ENCODE measurements around the gene SLC35G4. TPM values are rescaled to one million over a fixed set of nuclear protein-coding genes. Genes with fewer than 3 reads are reported as not detected.

The SLC35G4 gene
- total RNA-seq, 5 donors from 2014 or later (not counting 1 experiment from before 2014, with no cell fraction given), result not detected

- WGBS (ENCODE audit: insufficient coverage), result 27% methylated on average over 3 of the region's 5 CpGs
- Mint-ChIP-seq H3K4me1 (peaks cover 0 to 6% (median 5%) of the 10 kb centered on the region in 3 donors), H3K4me3 (no peak overlapping the region), H3K9me3 (no peaks in the 10 kb centered on the region), H3K36me3 (no peaks in the 10 kb centered on the region), H3K27me3 (peaks cover 53 to 54% of the 10 kb centered on the region in 2 donors), H3K27ac (no peak overlapping the region)
- CTCF ChIA-PET, result interaction anchor here (1.2 to 2.1 kb wide), 3 partner anchors 85 to 340 kb away, joined by 4 to 6 read pairs (median 4); no protein-coding TSS in a partner anchor
- H3K27ac ChIP-seq (ENCODE audit: low read length), result no peak overlapping the region
- no peak overlapping the region for H3K4me3 ChIP-seq (ENCODE audit: control insufficient read depth in 1 of 2, extremely low read depth in 1 of 2, low read length in 1 of 2)
- no peaks in the 10 kb centered on the region for H3K4me1 ChIP-seq (ENCODE audit: control insufficient read depth in 1 of 2, extremely low read depth in 1 of 2, insufficient read depth in 2 of 2, low read length in 2 of 2)
- POLR2A ChIA-PET, result interaction anchor here in 1 of 2 donors (0.6 kb wide), 1 partner anchor 50 kb away, joined by 3 read pairs; no protein-coding TSS in a partner anchor
- no peaks in the 10 kb centered on the region for H3K9me3 ChIP-seq
- DNase-seq (no peak), ATAC-seq (replicated peaks in 1 of 4) (no peak)
- H3K27me3 ChIP-seq (replicated peaks in 1 of 2; ENCODE audit: control insufficient read depth in 2 of 2, extremely low read depth in 1 of 2, insufficient read depth in 2 of 2, low read length in 1 of 2), result peaks cover 4 to 30% of the 10 kb centered on the region in 2 experiments
- H3K36me3 ChIP-seq (ENCODE audit: control insufficient read depth in 2 of 2, extremely low read depth in 1 of 2, insufficient read depth in 1 of 2, low read length in 1 of 2), result no peaks in the 10 kb centered on the region
Measured at GRCh38 chr18:11655606-11655932, 46.2 kb downstream of the SLC35G4 start.

DNA sequence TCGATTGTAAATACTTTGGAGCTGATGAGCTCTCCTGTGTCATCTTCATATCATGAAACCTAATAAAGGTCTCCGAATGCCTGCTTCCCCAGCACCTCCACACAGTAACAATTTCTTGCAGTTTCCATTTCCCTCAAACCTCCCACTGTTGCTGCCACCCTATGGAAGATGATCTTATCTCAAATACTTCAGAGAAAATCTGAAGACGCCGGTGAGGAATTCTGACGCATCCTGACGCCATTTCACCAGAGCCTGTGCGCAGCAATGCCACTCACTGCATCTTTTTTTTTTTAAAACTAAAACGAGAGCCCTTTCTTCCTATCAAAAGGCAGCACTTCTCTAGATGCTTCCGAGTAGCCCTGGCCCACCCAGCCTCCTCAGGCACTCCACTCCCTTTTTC lies 47.8 kb downstream of the SLC35G4 start:
- Histone ChIP-seq H3K9me3 (no peaks in the 10 kb centered on the region), H3K4me1 (ENCODE audit: control insufficient read depth in 1 of 2, extremely low read depth in 1 of 2, insufficient read depth in 2 of 2, low read length in 2 of 2) (no peaks in the 10 kb centered on the region), H3K27ac (ENCODE audit: low read length) (no peak overlapping the region), H3K36me3 (ENCODE audit: control insufficient read depth in 2 of 2, extremely low read depth in 1 of 2, insufficient read depth in 1 of 2, low read length in 1 of 2) (no peaks in the 10 kb centered on the region), H3K27me3 (replicated peaks in 1 of 2; ENCODE audit: control insufficient read depth in 2 of 2, extremely low read depth in 1 of 2, insufficient read depth in 2 of 2, low read length in 1 of 2) (peaks cover 4 to 30% of the 10 kb centered on the region in 2 experiments), H3K4me3 (ENCODE audit: control insufficient read depth in 1 of 2, extremely low read depth in 1 of 2, low read length in 1 of 2) (no peak overlapping the region)
- POLR2A ChIA-PET, result no interaction called here
- Mint-ChIP-seq H3K27ac (no peak overlapping the region), H3K4me1 (peaks cover 0 to 6% (median 5%) of the 10 kb centered on the region in 3 donors), H3K9me3 (no peaks in the 10 kb centered on the region), H3K27me3 (peaks cover 43 to 47% of the 10 kb centered on the region in 2 donors), H3K4me3 (no peak overlapping the region), H3K36me3 (no peaks in the 10 kb centered on the region)
- DNase-seq (no peak), ATAC-seq (replicated peaks in 1 of 4) (no peak)
- CTCF ChIA-PET, result interaction anchor here in 1 of 2 donors (0.5 kb wide), 1 partner anchor 73 kb away, joined by 5 read pairs; no protein-coding TSS in a partner anchor
- 80% methylated on average over 9 of the region's 9 CpGs for WGBS (ENCODE audit: insufficient coverage)

DNA sequence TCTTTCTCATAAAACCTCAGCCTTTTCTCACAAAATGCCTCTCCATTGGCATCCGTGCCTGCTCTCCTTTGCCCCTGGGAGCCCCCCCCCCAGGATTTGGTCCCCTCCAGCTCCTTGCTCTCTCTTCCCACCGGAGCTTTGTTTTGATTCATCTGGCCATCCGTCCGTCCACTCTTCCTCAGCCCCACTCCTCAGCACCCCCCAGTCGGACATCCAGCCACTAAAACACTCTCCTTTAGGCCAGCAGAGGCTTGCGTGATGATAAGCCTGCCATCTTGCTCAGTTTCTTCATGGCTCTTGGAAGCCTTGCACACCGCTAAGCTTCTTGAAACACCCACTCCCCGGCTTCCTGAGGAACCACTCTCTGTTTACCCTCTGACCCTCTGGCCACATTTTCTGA lies 48.2 kb downstream of the SLC35G4 start:
- no peaks in the 10 kb centered on the region for H3K36me3 Mint-ChIP-seq
- DNase-seq (no peak), ATAC-seq (replicated peaks in 1 of 4) (no peak)
- H3K27ac Mint-ChIP-seq, result no peak overlapping the region
- Histone ChIP-seq H3K27me3 (replicated peaks in 1 of 2; ENCODE audit: control insufficient read depth in 2 of 2, extremely low read depth in 1 of 2, insufficient read depth in 2 of 2, low read length in 1 of 2) (peaks cover 4 to 30% of the 10 kb centered on the region in 2 experiments), H3K36me3 (ENCODE audit: control insufficient read depth in 2 of 2, extremely low read depth in 1 of 2, insufficient read depth in 1 of 2, low read length in 1 of 2) (no peaks in the 10 kb centered on the region), H3K4me1 (ENCODE audit: control insufficient read depth in 1 of 2, extremely low read depth in 1 of 2, insufficient read depth in 2 of 2, low read length in 2 of 2) (no peaks in the 10 kb centered on the region), H3K27ac (ENCODE audit: low read length) (no peak overlapping the region), H3K9me3 (no peaks in the 10 kb centered on the region), H3K4me3 (ENCODE audit: control insufficient read depth in 1 of 2, extremely low read depth in 1 of 2, low read length in 1 of 2) (no peak overlapping the region)
- H3K4me3 Mint-ChIP-seq, result no peak overlapping the region
- peaks cover 42 to 47% of the 10 kb centered on the region in 2 donors for H3K27me3 Mint-ChIP-seq
- 80% methylated on average over 7 of the region's 8 CpGs for WGBS (ENCODE audit: insufficient coverage)
- ChIA-PET CTCF (interaction anchor here in 1 of 2 donors (0.5 to 0.6 kb wide), 2 partner anchors 72 to 460 kb away, joined by 3 to 5 read pairs; no protein-coding TSS in a partner anchor), POLR2A (no interaction called here)
- peaks cover 0 to 6% (median 5%) of the 10 kb centered on the region in 3 donors for H3K4me1 Mint-ChIP-seq
- no peaks in the 10 kb centered on the region for H3K9me3 Mint-ChIP-seq

- no peak for DNase-seq
- H3K4me3 ChIP-seq (ENCODE audit: control insufficient read depth in 1 of 2, extremely low read depth in 1 of 2, low read length in 1 of 2), result no peak overlapping the region
- H3K36me3 ChIP-seq (ENCODE audit: control insufficient read depth in 2 of 2, extremely low read depth in 1 of 2, insufficient read depth in 1 of 2, low read length in 1 of 2), result no peaks in the 10 kb centered on the region
- no peak overlapping the region for H3K27ac Mint-ChIP-seq
- H3K9me3 Mint-ChIP-seq, result no peaks in the 10 kb centered on the region
- ATAC-seq (replicated peaks in 1 of 4), result no peak
- ChIA-PET CTCF (interaction anchor here (0.6 kb wide), 2 partner anchors 53 to 459 kb away, joined by 3 read pairs; no protein-coding TSS in a partner anchor), POLR2A (no interaction called here)
- no peaks in the 10 kb centered on the region for H3K4me1 ChIP-seq (ENCODE audit: control insufficient read depth in 1 of 2, extremely low read depth in 1 of 2, insufficient read depth in 2 of 2, low read length in 2 of 2)
- peaks cover 0 to 6% (median 5%) of the 10 kb centered on the region in 3 donors for H3K4me1 Mint-ChIP-seq
- WGBS (ENCODE audit: insufficient coverage), result 79% methylated on average over 5 of the region's 5 CpGs
- peaks cover 4 to 30% of the 10 kb centered on the region in 2 experiments for H3K27me3 ChIP-seq (replicated peaks in 1 of 2; ENCODE audit: control insufficient read depth in 2 of 2, extremely low read depth in 1 of 2, insufficient read depth in 2 of 2, low read length in 1 of 2)
- H3K4me3 Mint-ChIP-seq, result no peak overlapping the region
- H3K27ac ChIP-seq (ENCODE audit: low read length), result no peak overlapping the region
- H3K9me3 ChIP-seq, result no peaks in the 10 kb centered on the region
- H3K27me3 Mint-ChIP-seq, result peaks cover 42 to 47% of the 10 kb centered on the region in 2 donors
- H3K36me3 Mint-ChIP-seq, result no peaks in the 10 kb centered on the region
Measured at GRCh38 chr18:11658019-11658418, 48.6 kb downstream of the SLC35G4 start.

- 81% methylated on average over 3 of the region's 6 CpGs for WGBS (ENCODE audit: insufficient coverage)
- H3K4me1 Mint-ChIP-seq, result peaks cover 0 to 6% (median 5%) of the 10 kb centered on the region in 3 donors
- CTCF ChIA-PET, result no interaction called here
Measured at GRCh38 chr18:11658989-11659388, 49.6 kb downstream of the SLC35G4 start.

More at GRCh38 chr18:11658989-11659388, 49.6 kb downstream of the SLC35G4 start:
- POLR2A ChIA-PET, result no interaction called here
- Mint-ChIP-seq H3K4me3 (no peak overlapping the region), H3K36me3 (no peaks in the 10 kb centered on the region), H3K27ac (no peak overlapping the region), H3K9me3 (no peaks in the 10 kb centered on the region), H3K27me3 (peaks cover 33 to 39% of the 10 kb centered on the region in 2 donors)
- Histone ChIP-seq H3K27me3 (replicated peaks in 1 of 2; ENCODE audit: control insufficient read depth in 2 of 2, extremely low read depth in 1 of 2, insufficient read depth in 2 of 2, low read length in 1 of 2) (peaks cover 4 to 28% of the 10 kb centered on the region in 2 experiments), H3K4me1 (ENCODE audit: control insufficient read depth in 1 of 2, extremely low read depth in 1 of 2, insufficient read depth in 2 of 2, low read length in 2 of 2) (no peaks in the 10 kb centered on the region), H3K9me3 (no peaks in the 10 kb centered on the region), H3K27ac (ENCODE audit: low read length) (no peak overlapping the region), H3K36me3 (ENCODE audit: control insufficient read depth in 2 of 2, extremely low read depth in 1 of 2, insufficient read depth in 1 of 2, low read length in 1 of 2) (no peaks in the 10 kb centered on the region), H3K4me3 (ENCODE audit: control insufficient read depth in 1 of 2, extremely low read depth in 1 of 2, low read length in 1 of 2) (no peak overlapping the region)
- DNase-seq (no peak), ATAC-seq (replicated peaks in 1 of 4) (no peak)

Other genes with a start within 250 kb of the SLC35G4 start
- under 1 TPM; 0.18 to 0.86 (median 0.38) TPM for gene GNAL, start 79.7 kb downstream of the SLC35G4 start, total RNA-seq
- gene CHMP1B, start 241.8 kb downstream of the SLC35G4 start, total RNA-seq, result 100 to 1,000 TPM in 1 of 5 donors, 10 to 100 TPM in 4; 41.5 to 105 (median 44.1) TPM